BLaER1 (cell line): ENCODE measurements around the gene CCDC6.
"Not testable (repeated sequence)": the region's sequence is repeated elsewhere in the genome, so short reads cannot be mapped to it uniquely, and the experiment has no call there.

ENCODE experiments used
- H3K27ac ChIP-seq: shearing (Covaris generic); formaldehyde crosslinking; 2 replicates; pipeline ENCODE4 v1.8.1; 2022
- H3K27me3 ChIP-seq: shearing (Covaris generic); formaldehyde crosslinking; 2 replicates; pipeline ENCODE4 v1.8.1; 2022
- H3K36me3 ChIP-seq: shearing (Covaris generic); formaldehyde crosslinking; 2 replicates; pipeline ENCODE4 v1.8.1; 2022
- H3K4me1 ChIP-seq: shearing (Covaris generic); formaldehyde crosslinking; 2 replicates; pipeline ENCODE4 v1.8.1; 2022
- H3K4me2 ChIP-seq: shearing (Covaris generic); formaldehyde crosslinking; 2 replicates; pipeline ENCODE4 v1.8.1; 2022
- H3K4me3 ChIP-seq: shearing (Covaris generic); formaldehyde crosslinking; 2 replicates; pipeline ENCODE4 v1.8.1; 2022
- H3K9ac ChIP-seq: shearing (Covaris generic); formaldehyde crosslinking; 2 replicates; pipeline ENCODE4 v1.8.1; 2022
- H3K9me3 ChIP-seq: shearing (Covaris generic); formaldehyde crosslinking; 2 replicates; pipeline ENCODE4 v1.8.1; 2022
- H4K20me1 ChIP-seq: shearing (Covaris generic); formaldehyde crosslinking; 2 replicates; pipeline ENCODE4 v1.8.1; 2022
- Cebpa-rat ChIP-seq: shearing (Covaris generic); IDR thresholded peaks from 2 replicates; pipeline ENCODE4 v1.8.1; 2022

CCDC6 gene

GRCh38 chr10:59881640-59882039 lies 24.7 kb downstream of the CCDC6 start:
- H3K9me3 ChIP-seq = peaks cover 7% of the 10 kb centered on the region
- H3K27ac ChIP-seq = no peak overlapping the region
- H3K36me3 ChIP-seq = peaks cover 26% of the 10 kb centered on the region
- H3K4me3 ChIP-seq = no peak overlapping the region
- H3K4me2 ChIP-seq = no peak overlapping the region
- no peaks in the 10 kb centered on the region for H3K27me3 ChIP-seq
- peaks cover 86% of the 10 kb centered on the region for H4K20me1 ChIP-seq
- peaks cover 43% of the 10 kb centered on the region for H3K4me1 ChIP-seq
- H3K9ac ChIP-seq = no peak overlapping the region
- no peak for TF ChIP-seq Cebpa-rat

GRCh38 chr10:59880971-59881510 lies 25.3 kb downstream of the CCDC6 start:
- peaks cover 43% of the 10 kb centered on the region for H3K4me1 ChIP-seq
- no peak overlapping the region for H3K27ac ChIP-seq
- H3K9ac ChIP-seq = no peak overlapping the region
- TF ChIP-seq Cebpa-rat = no peak
- H4K20me1 ChIP-seq = peaks cover 86% of the 10 kb centered on the region
- H3K4me2 ChIP-seq = no peak overlapping the region
- H3K9me3 ChIP-seq = peaks cover 7% of the 10 kb centered on the region
- peaks cover 26% of the 10 kb centered on the region for H3K36me3 ChIP-seq
- H3K27me3 ChIP-seq = no peaks in the 10 kb centered on the region
- no peak overlapping the region for H3K4me3 ChIP-seq

- Histone ChIP-seq H3K4me1 (peaks cover 36% of the 10 kb centered on the region), H3K9ac (no peak overlapping the region), H3K27me3 (no peaks in the 10 kb centered on the region), H3K4me2 (no peak overlapping the region), H3K36me3 (peaks cover 26% of the 10 kb centered on the region), H3K27ac (no peak overlapping the region), H3K4me3 (no peak overlapping the region), H4K20me1 (peaks cover 86% of the 10 kb centered on the region), H3K9me3 (peaks cover 7% of the 10 kb centered on the region)
- no peak for TF ChIP-seq Cebpa-rat
Measured at GRCh38 chr10:59880019-59880717, 26.2 kb downstream of the CCDC6 start.

- no peak overlapping the region for H3K4me3 ChIP-seq
Measured at GRCh38 chr10:59879363-59879913, 26.9 kb downstream of the CCDC6 start.

GRCh38 chr10:59878915-59879314 lies 27.4 kb downstream of the CCDC6 start:
- Histone ChIP-seq H3K4me1 (peaks cover 28% of the 10 kb centered on the region), H3K27me3 (no peaks in the 10 kb centered on the region), H3K4me3 (no peak overlapping the region)

More at GRCh38 chr10:59879363-59879913, 26.9 kb downstream of the CCDC6 start:
- no peaks in the 10 kb centered on the region for H3K27me3 ChIP-seq
- H3K27ac ChIP-seq = no peak overlapping the region
- no peak overlapping the region for H3K9ac ChIP-seq
- H3K4me1 ChIP-seq = peaks cover 29% of the 10 kb centered on the region
- TF ChIP-seq Cebpa-rat = no peak
- H3K4me2 ChIP-seq = no peak overlapping the region
- H3K9me3 ChIP-seq = peaks cover 7% of the 10 kb centered on the region
- H4K20me1 ChIP-seq = peaks cover 86% of the 10 kb centered on the region
- H3K36me3 ChIP-seq = peaks cover 26% of the 10 kb centered on the region

DNA sequence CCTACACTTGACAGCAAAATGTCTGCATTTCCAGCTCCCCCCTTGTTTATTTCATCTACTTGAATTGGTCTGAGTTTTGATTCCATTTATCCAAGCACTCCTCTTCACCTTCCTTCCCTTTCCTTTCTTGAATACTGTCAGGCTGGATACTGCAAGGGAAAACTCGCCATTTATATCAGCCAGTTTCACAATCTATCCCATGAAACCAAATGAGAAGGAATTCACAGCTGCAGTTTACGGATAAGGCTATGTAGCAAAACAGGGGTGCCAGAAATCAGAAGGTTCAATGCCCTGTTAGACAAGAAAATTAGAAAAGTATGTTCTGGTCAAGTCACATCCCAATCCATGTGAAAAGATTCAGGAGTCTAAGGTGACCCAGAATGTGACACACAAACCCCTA lies 28.1 kb downstream of the CCDC6 start:
- peaks cover 28% of the 10 kb centered on the region for H3K4me1 ChIP-seq
- no peak overlapping the region for H3K9ac ChIP-seq
- H3K9me3 ChIP-seq = peaks cover 5% of the 10 kb centered on the region
- H3K27ac ChIP-seq = no peak overlapping the region
- H3K4me3 ChIP-seq = no peak overlapping the region
- TF ChIP-seq Cebpa-rat = no peak
- no peaks in the 10 kb centered on the region for H3K27me3 ChIP-seq
- peaks cover 86% of the 10 kb centered on the region for H4K20me1 ChIP-seq
- H3K4me2 ChIP-seq = no peak overlapping the region
- peaks cover 25% of the 10 kb centered on the region for H3K36me3 ChIP-seq

More at GRCh38 chr10:59878915-59879314, 27.4 kb downstream of the CCDC6 start:
- peaks cover 7% of the 10 kb centered on the region for H3K9me3 ChIP-seq
- H3K9ac ChIP-seq = no peak overlapping the region
- TF ChIP-seq Cebpa-rat = peak; percentile 47; the same call in 1 of the 2 replicates
- H3K4me2 ChIP-seq = no peak overlapping the region
- peaks cover 86% of the 10 kb centered on the region for H4K20me1 ChIP-seq
- peaks cover 26% of the 10 kb centered on the region for H3K36me3 ChIP-seq
- no peak overlapping the region for H3K27ac ChIP-seq

DNA sequence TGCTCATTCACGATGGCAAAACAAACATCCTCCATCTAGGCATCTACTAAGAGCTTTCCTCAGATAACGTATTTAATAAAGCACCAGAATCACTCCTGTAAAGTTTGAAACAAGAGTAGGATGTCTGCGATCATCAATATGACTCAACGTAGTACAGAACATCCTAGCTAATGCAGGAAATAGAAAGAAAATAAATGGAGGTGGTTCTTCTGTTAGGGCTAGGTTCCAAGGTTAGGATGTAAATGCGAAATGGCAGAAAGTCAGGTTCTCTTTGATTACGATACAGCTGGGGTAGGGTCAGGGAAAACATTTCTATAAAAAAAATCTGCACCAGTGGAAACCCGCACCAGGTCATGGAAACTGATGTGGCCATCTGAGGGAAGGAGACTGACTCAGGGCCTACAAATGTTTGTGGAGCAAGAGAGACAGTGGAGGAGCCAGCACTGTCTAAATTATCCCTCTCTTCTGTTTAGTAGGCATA lies 29.1 kb downstream of the CCDC6 start:
- H3K4me1 ChIP-seq = peaks cover 28% of the 10 kb centered on the region
- H3K4me2 ChIP-seq = no peak overlapping the region
- H3K9me3 ChIP-seq = no peaks in the 10 kb centered on the region
- H3K4me3 ChIP-seq = no peak overlapping the region
- peaks cover 27% of the 10 kb centered on the region for H3K36me3 ChIP-seq
- TF ChIP-seq Cebpa-rat = no peak
- no peaks in the 10 kb centered on the region for H3K27me3 ChIP-seq
- no peak overlapping the region for H3K9ac ChIP-seq
- H3K27ac ChIP-seq = no peak overlapping the region
- H4K20me1 ChIP-seq = peaks cover 95% of the 10 kb centered on the region

DNA sequence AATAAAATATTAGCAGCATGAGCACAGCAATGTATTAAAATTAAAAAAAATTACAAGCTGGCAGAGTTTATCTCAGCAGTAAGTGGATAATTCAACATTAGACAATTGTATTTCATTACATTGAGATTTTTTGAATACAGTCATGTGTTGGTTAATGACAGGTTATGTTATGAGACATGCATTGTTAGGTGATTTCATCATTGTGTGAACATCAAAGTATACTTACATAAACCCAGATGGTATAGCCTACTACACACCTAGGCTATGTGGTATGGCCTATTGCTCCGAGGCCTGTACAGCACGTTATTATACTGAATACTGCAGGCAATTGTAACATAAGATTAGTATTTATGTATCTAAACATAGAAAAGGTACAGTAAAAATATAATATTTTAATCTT lies 29.7 kb downstream of the CCDC6 start:
- Histone ChIP-seq H3K9me3 (no peaks in the 10 kb centered on the region), H3K36me3 (peaks cover 28% of the 10 kb centered on the region), H3K4me2 (0 out of 2 replicates have a peak overlapping the region, but pooled peaks have one; percentile 18), H3K27me3 (no peaks in the 10 kb centered on the region), H3K4me1 (peaks cover 28% of the 10 kb centered on the region), H3K4me3 (no peak overlapping the region), H4K20me1 (peaks cover 100% of the 10 kb centered on the region), H3K27ac (no peak overlapping the region), H3K9ac (no peak overlapping the region)
- no peak for TF ChIP-seq Cebpa-rat

DNA sequence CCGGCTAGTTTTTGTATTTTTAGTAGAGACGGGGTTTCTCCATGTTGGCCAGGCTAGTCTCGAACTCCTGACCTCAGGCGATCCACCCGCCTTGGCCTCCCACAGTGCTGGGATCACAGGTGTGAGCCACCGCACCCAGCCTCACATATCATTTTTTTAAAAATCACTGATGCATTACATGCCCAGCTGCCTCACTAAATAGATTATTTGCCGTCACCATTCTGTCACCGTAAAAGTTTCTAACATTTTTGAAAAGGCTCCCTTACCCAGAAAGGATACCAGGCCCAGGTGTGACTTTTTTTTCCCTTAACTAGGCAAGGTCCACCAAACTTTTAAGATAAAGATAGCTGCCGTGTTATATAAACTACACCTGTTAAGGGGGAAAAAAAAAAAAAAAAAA lies 30.1 kb downstream of the CCDC6 start:
- H3K9me3 ChIP-seq, H3K27me3 ChIP-seq, H3K9ac ChIP-seq, H3K4me3 ChIP-seq, H3K27ac ChIP-seq: not testable (repeated sequence)
- Histone ChIP-seq H3K4me2 (peak overlapping the region; percentile 18; the same call in 1 of the 2 replicates), H4K20me1 (peaks cover 100% of the 10 kb centered on the region), H3K4me1 (peaks cover 28% of the 10 kb centered on the region), H3K36me3 (peaks cover 23% of the 10 kb centered on the region)

DNA sequence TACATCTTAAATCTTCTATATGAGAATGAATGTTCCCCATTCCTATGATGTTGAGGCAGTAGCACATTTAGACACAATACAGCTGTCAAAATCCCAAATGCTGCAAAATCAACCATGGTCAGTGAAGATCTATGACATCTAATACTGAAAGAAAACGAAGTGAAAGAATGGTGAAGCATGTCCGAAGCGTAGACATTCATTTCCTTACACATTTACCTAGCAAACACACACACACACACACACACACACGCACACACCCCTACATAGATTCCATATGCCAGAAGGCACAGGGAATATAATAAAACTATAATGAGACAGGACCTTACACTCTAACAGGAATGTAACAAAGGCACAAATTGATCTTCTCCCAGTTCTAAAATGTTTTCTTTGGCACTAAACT lies 32.5 kb downstream of the CCDC6 start:
- H3K27ac ChIP-seq = no peak overlapping the region
- peaks cover 13% of the 10 kb centered on the region for H3K36me3 ChIP-seq
- H3K27me3 ChIP-seq = no peaks in the 10 kb centered on the region
- H3K4me1 ChIP-seq = peaks cover 18% of the 10 kb centered on the region
- no peak overlapping the region for H3K4me2 ChIP-seq
- H3K9ac ChIP-seq = no peak overlapping the region
- H3K9me3 ChIP-seq = no peaks in the 10 kb centered on the region
- no peak overlapping the region for H3K4me3 ChIP-seq
- peaks cover 100% of the 10 kb centered on the region for H4K20me1 ChIP-seq
- no peak for TF ChIP-seq Cebpa-rat
